ENCODE measurements around the gene MYOCD. TPM values are rescaled to one million over a fixed set of nuclear protein-coding genes. Genes with fewer than 3 reads are reported as not detected.

MYOCD gene
- total RNA-seq, 1 experiment from 2014 or later: 2.6 TPM

- peaks cover 2% of the 10 kb centered on the region for H3K27me3 Mint-ChIP-seq (ENCODE audit: insufficient read depth, unreplicated experiment)
- no peaks in the 10 kb centered on the region for H3K36me3 Mint-ChIP-seq (ENCODE audit: insufficient read depth, unreplicated experiment)
- no peak for TF ChIP-seq CTCF (IDR thresholded peaks at IDR 0.05; ENCODE audit: insufficient read depth in 1 of 2, low read depth in 1 of 2, low read length in 1 of 2, severe bottlenecking in 1 of 2, unreplicated experiment in 1 of 2)
- no peaks in the 10 kb centered on the region for H3K9me3 Mint-ChIP-seq (ENCODE audit: unreplicated experiment)
- intact Hi-C loops (cut with micrococcal nuclease; ENCODE audit: unreplicated experiment): no loop called here
- ChIA-PET POLR2A (no interaction called here), CTCF (no interaction called here)
- Histone ChIP-seq H3K27me3 (replicated peaks; ENCODE audit: control insufficient read depth, insufficient read depth, low read length) (no peaks in the 10 kb centered on the region), H3K36me3 (ENCODE audit: control insufficient read depth, insufficient read depth, low read length) (no peaks in the 10 kb centered on the region), H3K4me1 (no peaks in the 10 kb centered on the region), H3K9me3 (no peaks in the 10 kb centered on the region), H3K4me3 (ENCODE audit: low read depth, low read length) (no peak overlapping the region)
- H3K27ac Mint-ChIP-seq (ENCODE audit: unreplicated experiment): no peak overlapping the region
- no peak overlapping the region for H3K4me3 Mint-ChIP-seq (ENCODE audit: unreplicated experiment)
- no peaks in the 10 kb centered on the region for H3K4me1 Mint-ChIP-seq (ENCODE audit: low read depth, unreplicated experiment)
- DNase-seq: no peak
- BruUV-seq (replicated peaks): no TSS peak
Observed at GRCh38 chr17:12664252-12664651, 1.4 kb upstream of the MYOCD start.

- BruUV-seq (replicated peaks): no TSS peak
- Mint-ChIP-seq H3K4me3 (ENCODE audit: unreplicated experiment) (peak overlapping the region; percentile 67), H3K4me1 (ENCODE audit: low read depth, unreplicated experiment) (no peaks in the 10 kb centered on the region), H3K27ac (ENCODE audit: unreplicated experiment) (no peak overlapping the region), H3K9me3 (ENCODE audit: unreplicated experiment) (no peaks in the 10 kb centered on the region), H3K27me3 (ENCODE audit: insufficient read depth, unreplicated experiment) (peaks cover 2% of the 10 kb centered on the region), H3K36me3 (ENCODE audit: insufficient read depth, unreplicated experiment) (no peaks in the 10 kb centered on the region)
- ChIA-PET POLR2A (no interaction called here), CTCF (no interaction called here)
- H3K4me1 ChIP-seq: no peaks in the 10 kb centered on the region
- no peaks in the 10 kb centered on the region for H3K27me3 ChIP-seq (replicated peaks; ENCODE audit: control insufficient read depth, insufficient read depth, low read length)
- no peaks in the 10 kb centered on the region for H3K9me3 ChIP-seq
- DNase-seq: no peak
- intact Hi-C loops (cut with micrococcal nuclease; ENCODE audit: unreplicated experiment): no loop called here
- no peaks in the 10 kb centered on the region for H3K36me3 ChIP-seq (ENCODE audit: control insufficient read depth, insufficient read depth, low read length)
- no peak for TF ChIP-seq CTCF (IDR thresholded peaks at IDR 0.05; ENCODE audit: insufficient read depth in 1 of 2, low read depth in 1 of 2, low read length in 1 of 2, severe bottlenecking in 1 of 2, unreplicated experiment in 1 of 2)
- H3K4me3 ChIP-seq (ENCODE audit: low read depth, low read length): peak overlapping the region; percentile 19; the same call in 1 of the 2 replicates
Observed at GRCh38 chr17:12664894-12665262, 812 bp upstream of the MYOCD start.

GRCh38 chr17:12666718-12667117 lies 1.0 kb downstream of the MYOCD start:
- Mint-ChIP-seq H3K36me3 (ENCODE audit: insufficient read depth, unreplicated experiment) (no peaks in the 10 kb centered on the region), H3K4me3 (ENCODE audit: unreplicated experiment) (peak overlapping the region; percentile 67), H3K27me3 (ENCODE audit: insufficient read depth, unreplicated experiment) (peaks cover 2% of the 10 kb centered on the region), H3K27ac (ENCODE audit: unreplicated experiment) (no peak overlapping the region), H3K9me3 (ENCODE audit: unreplicated experiment) (no peaks in the 10 kb centered on the region), H3K4me1 (ENCODE audit: low read depth, unreplicated experiment) (no peaks in the 10 kb centered on the region)
- Histone ChIP-seq H3K9me3 (no peaks in the 10 kb centered on the region), H3K4me1 (no peaks in the 10 kb centered on the region), H3K36me3 (ENCODE audit: control insufficient read depth, insufficient read depth, low read length) (no peaks in the 10 kb centered on the region), H3K27me3 (replicated peaks; ENCODE audit: control insufficient read depth, insufficient read depth, low read length) (no peaks in the 10 kb centered on the region), H3K4me3 (ENCODE audit: low read depth, low read length) (no peak overlapping the region)
- ChIA-PET CTCF (interaction anchor here (1.0 to 1.8 kb wide), 2 partner anchors 76 to 121 kb away, joined by 6 to 9 read pairs; no protein-coding TSS in a partner anchor), POLR2A (no interaction called here)
- DNase-seq: no peak
- intact Hi-C loops (cut with micrococcal nuclease; ENCODE audit: unreplicated experiment): loop anchor here (1.0 kb wide), 4 partner anchors 76 to 486 kb away; no protein-coding TSS in a partner anchor
- no TSS peak for BruUV-seq (replicated peaks)
- no peak for TF ChIP-seq CTCF (IDR thresholded peaks at IDR 0.05; ENCODE audit: insufficient read depth in 1 of 2, low read depth in 1 of 2, low read length in 1 of 2, severe bottlenecking in 1 of 2, unreplicated experiment in 1 of 2)
